Smooth muscle cell (in vitro differentiated cells): ENCODE measurements around the gene SPATA31E1. TPM values are rescaled to one million over a fixed set of nuclear protein-coding genes. Genes with fewer than 3 reads are reported as not detected.

Source experiments
- DNase-seq: peaks from one replicate; lab custom pipeline; 2025; ENCODE audit not compliant: unreplicated experiment; lab: John Stamatoyannopoulos, UW
- H2AFZ ChIP-seq: fragments of 200-600 bp; sonication (generic); 2 replicates; pipeline ENCODE4 v1.6.0; 2016; ENCODE audit warnings: antibody characterized with exemption, low read depth, mild to moderate bottlenecking
- H3F3A ChIP-seq: fragments of 200-600 bp; sonication (generic); 2 replicates; pipeline ENCODE4 v1.6.0; 2017; ENCODE audit warnings: antibody characterized with exemption, low read depth
- H3K27ac ChIP-seq: fragments of 200-600 bp; sonication (generic); 2 replicates; pipeline ENCODE4 v1.5.1; 2016; ENCODE audit warnings: low read depth, mild to moderate bottlenecking
- H3K27me3 ChIP-seq: fragments of 200-600 bp; sonication (generic); 2 replicates; pipeline ENCODE4 v1.6.1; 2016; ENCODE audit warnings: low read depth, mild to moderate bottlenecking
- H3K36me3 ChIP-seq: fragments of 200-600 bp; sonication (generic); 2 replicates; pipeline ENCODE4 v1.5.1; 2016; ENCODE audit warnings: low read depth
- H3K4me1 ChIP-seq: fragments of 200-600 bp; sonication (generic); 2 replicates; pipeline ENCODE4 v1.5.1; 2016; ENCODE audit warnings: low read depth
- H3K4me2 ChIP-seq: fragments of 200-600 bp; sonication (generic); 2 replicates; pipeline ENCODE4 v1.6.0; 2016; ENCODE audit warnings: mild to moderate bottlenecking
- H3K4me3 ChIP-seq: fragments of 200-600 bp; sonication (generic); 2 replicates; pipeline ENCODE4 v1.5.1; 2016; ENCODE audit warnings: mild to moderate bottlenecking
- H3K79me2 ChIP-seq: fragments of 200-600 bp; sonication (generic); 2 replicates; pipeline ENCODE4 v1.6.0; 2016; ENCODE audit warnings: low read depth, mild to moderate bottlenecking
- H3K9ac ChIP-seq: fragments of 200-600 bp; sonication (generic); 2 replicates; pipeline ENCODE4 v1.6.0; 2016; ENCODE audit warnings: low read depth
- H3K9me3 ChIP-seq: fragments of 200-600 bp; sonication (generic); replicated peaks from 2 replicates; pipeline ENCODE4 v1.5.1; 2016; ENCODE audit warnings: low read depth
- H4K20me1 ChIP-seq: fragments of 200-600 bp; sonication (generic); 2 replicates; pipeline ENCODE4 v1.6.0; 2016; ENCODE audit warnings: low read depth
- CTCF ChIP-seq: fragments of 200-600 bp; sonication (generic); IDR thresholded peaks from 2 replicates; pipeline ENCODE4 v1.5.1; 2017; ENCODE audit warnings: borderline replicate concordance, mild to moderate bottlenecking, antibody characterized with exemption; ENCODE audit not compliant: insufficient read depth, poor library complexity, severe bottlenecking
- WGBS: methylation state at CpG from one replicate; pipeline ENCODE4 v1.1.7; 2016; ENCODE audit warnings: low lambda C conversion rate; 5-methylcytosine and 5-hydroxymethylcytosine counted together
- polyA plus RNA-seq: library from polyadenylated mRNA; unstranded; fragments of >200 nt; fragmentation: Nextera tagmentation; extraction: Ambion mirVana; gene quantifications from 2 replicates; pipeline ENCODE4 v1.2.1, GENCODE V29; 2016
- total RNA-seq: library from RNA; depleted of rRNA; stranded (reverse); fragments of >200 nt; gene quantifications from 2 replicates; pipeline ENCODE4 v1.2.3, GENCODE V29; 2014

Gene SPATA31E1
- total and polyA plus RNA-seq, 2 experiments from 2014 or later = not detected

GRCh38 chr9:87873607-87874303 is 8.9 kb upstream of the SPATA31E1 start:
- TF ChIP-seq CTCF = no peak
- Histone ChIP-seq H3F3A (peaks cover 3% of the 10 kb centered on the region), H3K9me3 (no peaks in the 10 kb centered on the region), H3K9ac (no peak overlapping the region), H4K20me1 (no peaks in the 10 kb centered on the region), H3K4me1 (peaks cover 9% of the 10 kb centered on the region), H3K4me3 (no peak overlapping the region), H3K79me2 (no peaks in the 10 kb centered on the region), H3K36me3 (no peaks in the 10 kb centered on the region), H3K27me3 (no peaks in the 10 kb centered on the region), H3K27ac (peak overlapping the region; percentile 28), H3K4me2 (peak overlapping the region; percentile 32), H2AFZ (peak overlapping the region; percentile 9)
- 99% methylated on average over 5 of the region's 5 CpGs for WGBS
- DNase-seq = no peak

GRCh38 chr9:87874304-87874623 is 8.4 kb upstream of the SPATA31E1 start:
- Histone ChIP-seq H3K9me3 (no peaks in the 10 kb centered on the region), H3K27ac (peak overlapping the region; percentile 28), H4K20me1 (no peaks in the 10 kb centered on the region), H3F3A (peaks cover 3% of the 10 kb centered on the region), H3K79me2 (no peaks in the 10 kb centered on the region), H3K4me2 (peak overlapping the region; percentile 32), H3K4me1 (peaks cover 9% of the 10 kb centered on the region), H3K4me3 (no peak overlapping the region), H3K9ac (no peak overlapping the region), H3K27me3 (no peaks in the 10 kb centered on the region), H2AFZ (peak overlapping the region; percentile 9), H3K36me3 (no peaks in the 10 kb centered on the region)
- no peak for DNase-seq
- WGBS = 36% methylated on average over 7 of the region's 7 CpGs
- no peak for TF ChIP-seq CTCF

GRCh38 chr9:87875060-87875459 is 7.6 kb upstream of the SPATA31E1 start:
- no peak for TF ChIP-seq CTCF
- Histone ChIP-seq H3K4me2 (no peak overlapping the region), H3F3A (peaks cover 3% of the 10 kb centered on the region), H3K27ac (no peak overlapping the region), H3K4me3 (no peak overlapping the region), H4K20me1 (no peaks in the 10 kb centered on the region), H3K36me3 (no peaks in the 10 kb centered on the region), H3K9me3 (no peaks in the 10 kb centered on the region), H3K27me3 (no peaks in the 10 kb centered on the region), H3K79me2 (no peaks in the 10 kb centered on the region), H3K4me1 (peaks cover 9% of the 10 kb centered on the region), H2AFZ (no peak overlapping the region), H3K9ac (no peak overlapping the region)
- no peak for DNase-seq
